Neural progenitor cell (in vitro differentiated cells): ENCODE measurements around the gene PMF1. TPM values are rescaled to one million over a fixed set of nuclear protein-coding genes. Genes with fewer than 3 reads are reported as not detected.
"Not testable (repeated sequence)": the region's sequence is repeated elsewhere in the genome, so short reads cannot be mapped to it uniquely, and the experiment has no call there.

ENCODE experiments used
- DNase-seq: peaks from one replicate; pipeline ENCODE4 v3.0.0-alpha.2; 2016; ENCODE audit warnings: low spot score
- H2AFZ ChIP-seq: fragments of 200-600 bp; sonication (generic); replicated peaks from 2 replicates; pipeline ENCODE4 v1.6.1; 2016; ENCODE audit warnings: antibody characterized with exemption
- H3F3A ChIP-seq: fragments of 200-600 bp; sonication (generic); 2 replicates; pipeline ENCODE4 v1.6.1; 2016; ENCODE audit warnings: antibody characterized with exemption, low read depth
- H3K27ac ChIP-seq: fragments of 200-600 bp; sonication (generic); 2 replicates; pipeline ENCODE4 v1.5.1; 2016; ENCODE audit warnings: mild to moderate bottlenecking
- H3K27me3 ChIP-seq: fragments of 200-600 bp; sonication (generic); 2 replicates; pipeline ENCODE4 v1.6.1; 2016; ENCODE audit warnings: mild to moderate bottlenecking, moderate library complexity
- H3K36me3 ChIP-seq: fragments of 200-600 bp; sonication (generic); 2 replicates; pipeline ENCODE4 v1.5.1; 2016
- H3K4me1 ChIP-seq: fragments of 200-600 bp; sonication (generic); 2 replicates; pipeline ENCODE4 v1.6.1; 2016; ENCODE audit warnings: mixed run types
- H3K4me2 ChIP-seq: fragments of 200-600 bp; sonication (generic); 2 replicates; pipeline ENCODE4 v1.6.1; 2016
- H3K4me3 ChIP-seq: fragments of 200-600 bp; sonication (generic); 2 replicates; pipeline ENCODE4 v1.5.1; 2016
- H3K79me2 ChIP-seq: fragments of 200-600 bp; sonication (generic); 2 replicates; pipeline ENCODE4 v1.6.1; 2016; ENCODE audit warnings: low read depth
- H3K9ac ChIP-seq: fragments of 200-600 bp; sonication (generic); 2 replicates; pipeline ENCODE4 v1.6.1; 2016
- H3K9me3 ChIP-seq: fragments of 200-600 bp; sonication (generic); 2 replicates; pipeline ENCODE4 v1.5.1; 2016; ENCODE audit warnings: low read depth
- H4K20me1 ChIP-seq: fragments of 200-600 bp; sonication (generic); 2 replicates; pipeline ENCODE4 v1.6.1; 2016; ENCODE audit warnings: low read depth
- H3K27ac Mint-ChIP-seq: 3 replicates; pipeline ENCODE4 v1.8.0; 2021; ENCODE audit warnings: mixed read lengths
- H3K27me3 Mint-ChIP-seq: 2 replicates; pipeline ENCODE4 v1.8.0; 2022; ENCODE audit warnings: low read depth, mild to moderate bottlenecking, inconsistent platforms, moderate library complexity, mixed read lengths; ENCODE audit not compliant: insufficient read depth
- H3K36me3 Mint-ChIP-seq: 3 replicates; pipeline ENCODE4 v1.8.0; 2021; ENCODE audit warnings: mixed read lengths
- H3K4me1 Mint-ChIP-seq: 3 replicates; pipeline ENCODE4 v1.8.0; 2021; ENCODE audit warnings: mixed read lengths
- H3K4me3 Mint-ChIP-seq: 3 replicates; pipeline ENCODE4 v1.8.0; 2021; ENCODE audit warnings: mild to moderate bottlenecking, moderate library complexity, mixed read lengths
- H3K9me3 Mint-ChIP-seq: 3 replicates; pipeline ENCODE4 v1.8.0; 2020; ENCODE audit warnings: mixed read lengths
- EZH2 ChIP-seq: fragments of 200-600 bp; sonication (generic); IDR thresholded peaks from 2 replicates; pipeline ENCODE4 v1.6.1; 2017; ENCODE audit warnings: antibody characterized with exemption, mild to moderate bottlenecking, moderate library complexity
- EZH2phosphoT487 ChIP-seq: fragments of 200-600 bp; sonication (generic); IDR thresholded peaks from 2 replicates; pipeline ENCODE4 v1.6.1; 2017; ENCODE audit warnings: antibody characterized with exemption
- total RNA-seq: library from RNA; depleted of rRNA; stranded (reverse); fragments of >200 nt; gene quantifications from 2 replicates; pipeline ENCODE4 v1.2.3, GENCODE V29; 2015; ENCODE audit warnings: low replicate concordance
- TF ChIP-seq, protein P1 (sequence below): fragments of 200-600 bp; sonication (generic); IDR thresholded peaks from 2 replicates; pipeline ENCODE4 v1.5.1; 2017; ENCODE audit warnings: antibody characterized with exemption, mild to moderate bottlenecking

PMF1 gene
- total RNA-seq, 1 donor from 2014 or later = 103 TPM

DNA sequence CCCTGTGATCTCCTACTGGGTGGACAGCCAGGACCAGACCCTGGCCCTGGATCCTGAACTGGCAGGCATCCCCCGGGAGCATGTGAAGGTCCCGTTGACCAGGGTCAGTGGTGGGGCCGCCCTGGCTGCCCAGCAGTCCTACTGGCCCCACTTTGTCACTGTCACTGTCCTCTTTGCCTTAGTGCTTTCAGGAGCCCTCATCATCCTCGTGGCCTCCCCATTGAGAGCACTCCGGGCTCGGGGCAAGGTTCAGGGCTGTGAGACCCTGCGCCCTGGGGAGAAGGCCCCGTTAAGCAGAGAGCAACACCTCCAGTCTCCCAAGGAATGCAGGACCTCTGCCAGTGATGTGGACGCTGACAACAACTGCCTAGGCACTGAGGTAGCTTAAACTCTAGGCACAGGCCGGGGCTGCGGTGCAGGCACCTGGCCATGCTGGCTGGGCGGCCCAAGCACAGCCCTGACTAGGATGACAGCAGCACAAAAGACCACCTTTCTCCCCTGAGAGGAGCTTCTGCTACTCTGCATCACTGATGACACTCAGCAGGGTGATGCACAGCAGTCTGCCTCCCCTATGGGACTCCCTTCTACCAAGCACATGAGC, 36.1 kb upstream of the PMF1 start:
- Mint-ChIP-seq H3K27ac (no peak overlapping the region), H3K4me3 (no peak overlapping the region), H3K36me3 (no peaks in the 10 kb centered on the region), H3K9me3 (no peaks in the 10 kb centered on the region), H3K27me3 (peaks cover 10% of the 10 kb centered on the region), H3K4me1 (peaks cover 26% of the 10 kb centered on the region)
- peaks cover 15% of the 10 kb centered on the region for H3F3A ChIP-seq
- H3K9ac ChIP-seq = no peak overlapping the region
- DNase-seq = no peak
- H3K27ac ChIP-seq = no peak overlapping the region
- H3K4me3 ChIP-seq = no peak overlapping the region
- peaks cover 17% of the 10 kb centered on the region for H3K27me3 ChIP-seq
- no peaks in the 10 kb centered on the region for H4K20me1 ChIP-seq
- H3K4me1 ChIP-seq = peaks cover 13% of the 10 kb centered on the region
- TF ChIP-seq, protein P1, sequence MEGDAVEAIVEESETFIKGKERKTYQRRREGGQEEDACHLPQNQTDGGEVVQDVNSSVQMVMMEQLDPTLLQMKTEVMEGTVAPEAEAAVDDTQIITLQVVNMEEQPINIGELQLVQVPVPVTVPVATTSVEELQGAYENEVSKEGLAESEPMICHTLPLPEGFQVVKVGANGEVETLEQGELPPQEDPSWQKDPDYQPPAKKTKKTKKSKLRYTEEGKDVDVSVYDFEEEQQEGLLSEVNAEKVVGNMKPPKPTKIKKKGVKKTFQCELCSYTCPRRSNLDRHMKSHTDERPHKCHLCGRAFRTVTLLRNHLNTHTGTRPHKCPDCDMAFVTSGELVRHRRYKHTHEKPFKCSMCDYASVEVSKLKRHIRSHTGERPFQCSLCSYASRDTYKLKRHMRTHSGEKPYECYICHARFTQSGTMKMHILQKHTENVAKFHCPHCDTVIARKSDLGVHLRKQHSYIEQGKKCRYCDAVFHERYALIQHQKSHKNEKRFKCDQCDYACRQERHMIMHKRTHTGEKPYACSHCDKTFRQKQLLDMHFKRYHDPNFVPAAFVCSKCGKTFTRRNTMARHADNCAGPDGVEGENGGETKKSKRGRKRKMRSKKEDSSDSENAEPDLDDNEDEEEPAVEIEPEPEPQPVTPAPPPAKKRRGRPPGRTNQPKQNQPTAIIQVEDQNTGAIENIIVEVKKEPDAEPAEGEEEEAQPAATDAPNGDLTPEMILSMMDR = no peak
- TF ChIP-seq EZH2phosphoT487 = no peak
- TF ChIP-seq EZH2 = no peak
- H3K79me2 ChIP-seq = no peaks in the 10 kb centered on the region
- no peak overlapping the region for H3K4me2 ChIP-seq
- no peaks in the 10 kb centered on the region for H3K36me3 ChIP-seq
- no peak overlapping the region for H2AFZ ChIP-seq
- H3K9me3 ChIP-seq = no peaks in the 10 kb centered on the region

- Mint-ChIP-seq H3K27me3 (peaks cover 12% of the 10 kb centered on the region), H3K4me1 (peaks cover 34% of the 10 kb centered on the region), H3K27ac (peak overlapping the region; percentile 5), H3K4me3 (peak overlapping the region; percentile 24), H3K9me3 (no peaks in the 10 kb centered on the region), H3K36me3 (no peaks in the 10 kb centered on the region)
- no peaks in the 10 kb centered on the region for H3K79me2 ChIP-seq
- no peak overlapping the region for H3K27ac ChIP-seq
- peaks cover 21% of the 10 kb centered on the region for H3K4me1 ChIP-seq
- H3K4me2 ChIP-seq = no peak overlapping the region
- H3K27me3 ChIP-seq = peaks cover 25% of the 10 kb centered on the region
- no peak overlapping the region for H2AFZ ChIP-seq
- DNase-seq = no peak
- no peaks in the 10 kb centered on the region for H3K36me3 ChIP-seq
- peaks cover 23% of the 10 kb centered on the region for H3F3A ChIP-seq
- no peak overlapping the region for H3K4me3 ChIP-seq
- TF ChIP-seq EZH2phosphoT487 (no peak), EZH2 (no peak)
- TF ChIP-seq, protein P1 = no peak
- H3K9ac ChIP-seq = no peak overlapping the region
- no peaks in the 10 kb centered on the region for H4K20me1 ChIP-seq
- no peaks in the 10 kb centered on the region for H3K9me3 ChIP-seq
Measured at GRCh38 chr1:156177919-156178654, 34.7 kb upstream of the PMF1 start.

- no peak overlapping the region for H3K27ac ChIP-seq
- no peaks in the 10 kb centered on the region for H3K79me2 ChIP-seq
- no peak overlapping the region for H3K4me3 ChIP-seq
- H3K27me3 ChIP-seq = peaks cover 25% of the 10 kb centered on the region
- H3K4me1 ChIP-seq = peaks cover 21% of the 10 kb centered on the region
- no peak overlapping the region for H3K9ac ChIP-seq
- Mint-ChIP-seq H3K27ac (no peak overlapping the region), H3K27me3 (peaks cover 11% of the 10 kb centered on the region), H3K36me3 (no peaks in the 10 kb centered on the region), H3K9me3 (no peaks in the 10 kb centered on the region), H3K4me3 (no peak overlapping the region), H3K4me1 (peaks cover 34% of the 10 kb centered on the region)
- no peaks in the 10 kb centered on the region for H3K9me3 ChIP-seq
- H3K4me2 ChIP-seq = no peak overlapping the region
- TF ChIP-seq EZH2phosphoT487 = no peak
- TF ChIP-seq, protein P1 = no peak
- no peak for TF ChIP-seq EZH2
- no peaks in the 10 kb centered on the region for H4K20me1 ChIP-seq
- no peak overlapping the region for H2AFZ ChIP-seq
- H3K36me3 ChIP-seq = no peaks in the 10 kb centered on the region
- H3F3A ChIP-seq = peaks cover 23% of the 10 kb centered on the region
- DNase-seq = no peak
Measured at GRCh38 chr1:156180471-156180870, 32.3 kb upstream of the PMF1 start.

GRCh38 chr1:156181391-156181924, 31.3 kb upstream of the PMF1 start:
- H4K20me1 ChIP-seq, H3K36me3 Mint-ChIP-seq, H3K9me3 ChIP-seq, H3K9me3 Mint-ChIP-seq, H3K9ac ChIP-seq, H3K36me3 ChIP-seq, H3K79me2 ChIP-seq, H2AFZ ChIP-seq, H3K27ac ChIP-seq: not testable (repeated sequence)
- peaks cover 23% of the 10 kb centered on the region for H3F3A ChIP-seq
- peak overlapping the region; percentile 35 for H3K4me3 Mint-ChIP-seq
- peak; percentile 57 for DNase-seq
- H3K4me3 ChIP-seq = peak overlapping the region; percentile 10
- peaks cover 10% of the 10 kb centered on the region for H3K27me3 Mint-ChIP-seq
- H3K4me1 Mint-ChIP-seq = peaks cover 34% of the 10 kb centered on the region
- H3K27me3 ChIP-seq = peaks cover 25% of the 10 kb centered on the region
- H3K27ac Mint-ChIP-seq = peak overlapping the region; percentile 3
- H3K4me2 ChIP-seq = peak overlapping the region; percentile 70
- H3K4me1 ChIP-seq = peaks cover 21% of the 10 kb centered on the region

- not testable (repeated sequence) for DNase-seq, H3K36me3 Mint-ChIP-seq, H3K9ac ChIP-seq, H3K4me3 ChIP-seq, H3K9me3 Mint-ChIP-seq, H3K27ac ChIP-seq, H4K20me1 ChIP-seq, H3K79me2 ChIP-seq, H3K9me3 ChIP-seq, H3K36me3 ChIP-seq, H2AFZ ChIP-seq
- H3F3A ChIP-seq = peaks cover 23% of the 10 kb centered on the region
- peaks cover 19% of the 10 kb centered on the region for H3K4me1 ChIP-seq
- Mint-ChIP-seq H3K27ac (peak overlapping the region; percentile 3), H3K27me3 (peaks cover 11% of the 10 kb centered on the region), H3K4me1 (peaks cover 32% of the 10 kb centered on the region), H3K4me3 (peak overlapping the region; percentile 13)
- H3K27me3 ChIP-seq = peaks cover 25% of the 10 kb centered on the region
- H3K4me2 ChIP-seq = peak overlapping the region; percentile 70
Measured at GRCh38 chr1:156182010-156182779, 30.6 kb upstream of the PMF1 start.
